ENCODE results near the gene NEK7. TPM values are rescaled to one million over a fixed set of nuclear protein-coding genes. Genes with fewer than 3 reads are reported as not detected.

The NEK7 gene
- total and polyA plus RNA-seq, 9 of the 15 experiments (the other 6 are each of a cell fraction or from before 2014, with no cell fraction given): 8.5 to 37.3 (median 27.7) TPM

- no peak for TF ChIP-seq MEF2D (tag; conservative IDR thresholded peaks at IDR 0.05; ENCODE audit: low read depth)
- TF ChIP-seq FOXP1 (CRISPR knock-in tag; IDR thresholded peaks at IDR 0.05): no peak
- TF ChIP-seq ZNF311 (CRISPR knock-in tag; IDR thresholded peaks at IDR 0.05): no peak
- TF ChIP-seq ZNF740 (CRISPR knock-in tag; IDR thresholded peaks at IDR 0.05): no peak
- TF ChIP-seq ZNF740 (tag; IDR thresholded peaks at IDR 0.05): no peak
- TF ChIP-seq ZNF518B (CRISPR knock-in tag; IDR thresholded peaks at IDR 0.05): no peak
- TF ChIP-seq ZC3H8 (IDR thresholded peaks at IDR 0.05): no peak
- TF ChIP-seq, protein P1, sequence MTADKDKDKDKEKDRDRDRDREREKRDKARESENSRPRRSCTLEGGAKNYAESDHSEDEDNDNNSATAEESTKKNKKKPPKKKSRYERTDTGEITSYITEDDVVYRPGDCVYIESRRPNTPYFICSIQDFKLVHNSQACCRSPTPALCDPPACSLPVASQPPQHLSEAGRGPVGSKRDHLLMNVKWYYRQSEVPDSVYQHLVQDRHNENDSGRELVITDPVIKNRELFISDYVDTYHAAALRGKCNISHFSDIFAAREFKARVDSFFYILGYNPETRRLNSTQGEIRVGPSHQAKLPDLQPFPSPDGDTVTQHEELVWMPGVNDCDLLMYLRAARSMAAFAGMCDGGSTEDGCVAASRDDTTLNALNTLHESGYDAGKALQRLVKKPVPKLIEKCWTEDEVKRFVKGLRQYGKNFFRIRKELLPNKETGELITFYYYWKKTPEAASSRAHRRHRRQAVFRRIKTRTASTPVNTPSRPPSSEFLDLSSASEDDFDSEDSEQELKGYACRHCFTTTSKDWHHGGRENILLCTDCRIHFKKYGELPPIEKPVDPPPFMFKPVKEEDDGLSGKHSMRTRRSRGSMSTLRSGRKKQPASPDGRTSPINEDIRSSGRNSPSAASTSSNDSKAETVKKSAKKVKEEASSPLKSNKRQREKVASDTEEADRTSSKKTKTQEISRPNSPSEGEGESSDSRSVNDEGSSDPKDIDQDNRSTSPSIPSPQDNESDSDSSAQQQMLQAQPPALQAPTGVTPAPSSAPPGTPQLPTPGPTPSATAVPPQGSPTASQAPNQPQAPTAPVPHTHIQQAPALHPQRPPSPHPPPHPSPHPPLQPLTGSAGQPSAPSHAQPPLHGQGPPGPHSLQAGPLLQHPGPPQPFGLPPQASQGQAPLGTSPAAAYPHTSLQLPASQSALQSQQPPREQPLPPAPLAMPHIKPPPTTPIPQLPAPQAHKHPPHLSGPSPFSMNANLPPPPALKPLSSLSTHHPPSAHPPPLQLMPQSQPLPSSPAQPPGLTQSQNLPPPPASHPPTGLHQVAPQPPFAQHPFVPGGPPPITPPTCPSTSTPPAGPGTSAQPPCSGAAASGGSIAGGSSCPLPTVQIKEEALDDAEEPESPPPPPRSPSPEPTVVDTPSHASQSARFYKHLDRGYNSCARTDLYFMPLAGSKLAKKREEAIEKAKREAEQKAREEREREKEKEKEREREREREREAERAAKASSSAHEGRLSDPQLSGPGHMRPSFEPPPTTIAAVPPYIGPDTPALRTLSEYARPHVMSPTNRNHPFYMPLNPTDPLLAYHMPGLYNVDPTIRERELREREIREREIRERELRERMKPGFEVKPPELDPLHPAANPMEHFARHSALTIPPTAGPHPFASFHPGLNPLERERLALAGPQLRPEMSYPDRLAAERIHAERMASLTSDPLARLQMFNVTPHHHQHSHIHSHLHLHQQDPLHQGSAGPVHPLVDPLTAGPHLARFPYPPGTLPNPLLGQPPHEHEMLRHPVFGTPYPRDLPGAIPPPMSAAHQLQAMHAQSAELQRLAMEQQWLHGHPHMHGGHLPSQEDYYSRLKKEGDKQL (CRISPR knock-in tag; IDR thresholded peaks at IDR 0.05; ENCODE audit: borderline replicate concordance): no peak
- TF ChIP-seq TBP (optimal IDR thresholded peaks at IDR 0.05; ENCODE audit: low read depth, low read length): no peak
- TF ChIP-seq BRF1 (IDR thresholded peaks at IDR 0.05; ENCODE audit: borderline replicate concordance, extremely low read depth, insufficient read length): no peak
Measured at GRCh38 chr1:198316546-198317100, 159.8 kb downstream of the NEK7 start (continued).
